Liver (tissue), 9 donors: ENCODE measurements around the gene CCDC116. TPM values are rescaled to one million over a fixed set of nuclear protein-coding genes. Genes with fewer than 3 reads are reported as not detected.

ENCODE experiments used
- DNase-seq: peaks from one replicate; pipeline ENCODE4 v3.0.0-alpha.2; 2017; ENCODE audit warnings: low spot score
- H3K27ac ChIP-seq, 2 donors: one replicate each; pipeline ENCODE4 v1.7.0; 2013; ENCODE audit warnings: inconsistent platforms in 2 of 2, low read length in 2 of 2, control low read depth in 1 of 2, low read depth in 1 of 2, mild to moderate bottlenecking in 1 of 2
- H3K27me3 ChIP-seq, 4 donors: one replicate each; pipeline versions ENCODE4 v1.6.1 to v1.7.0; 2013; ENCODE audit warnings: low read length in 3 of 4, inconsistent platforms in 1 of 4, mild to moderate bottlenecking in 1 of 4, moderate library complexity in 1 of 4; ENCODE audit not compliant: control insufficient read depth in 4 of 4, insufficient read depth in 4 of 4
- H3K36me3 ChIP-seq, 4 donors: one replicate each; pipeline versions ENCODE4 v1.6.1 to v1.7.0; 2013; ENCODE audit warnings: low read length in 3 of 4, mild to moderate bottlenecking in 3 of 4, low read depth in 1 of 4, moderate library complexity in 1 of 4; ENCODE audit not compliant: control insufficient read depth in 4 of 4, insufficient read depth in 3 of 4
- H3K4me1 ChIP-seq, 4 donors: one replicate each; pipeline versions ENCODE4 v1.6.1 to v1.7.0; 2013; ENCODE audit warnings: low read length in 3 of 4, mild to moderate bottlenecking in 3 of 4, moderate library complexity in 1 of 4; ENCODE audit not compliant: control insufficient read depth in 4 of 4, insufficient read depth in 4 of 4
- H3K4me3 ChIP-seq, 3 donors: one replicate each; pipeline versions ENCODE4 v1.6.1 to v1.7.0; 2013; ENCODE audit warnings: low read length in 3 of 3, control low read depth in 1 of 3, low read depth in 1 of 3, mild to moderate bottlenecking in 1 of 3
- H3K9ac ChIP-seq, 2 donors: one replicate each; pipeline ENCODE4 v1.7.0; 2013; ENCODE audit warnings: low read length in 2 of 2, mild to moderate bottlenecking in 2 of 2, moderate library complexity in 2 of 2, control low read depth in 1 of 2, low read depth in 1 of 2
- H3K9me3 ChIP-seq, 4 donors: one replicate each; pipeline versions ENCODE4 v1.6.1 to v1.7.0; 2013; ENCODE audit warnings: low read length in 3 of 4; ENCODE audit not compliant: control insufficient read depth in 4 of 4
- EGR1 ChIP-seq, 2 donors: IDR thresholded peaks; 2 replicates each; pipeline ENCODE4 v1.6.1; 2016 to 2018; ENCODE audit warnings: antibody characterized with exemption in 2 of 2, low read depth in 2 of 2
- FOXA1 ChIP-seq: IDR thresholded peaks from 2 replicates; pipeline ENCODE4 v1.6.1; 2016; ENCODE audit warnings: antibody characterized with exemption
- FOXA2 ChIP-seq: IDR thresholded peaks from 2 replicates; pipeline ENCODE4 v1.6.1; 2016; ENCODE audit warnings: antibody characterized with exemption
- GABPA ChIP-seq, 2 donors: IDR thresholded peaks in 1 of 2; conservative IDR thresholded peaks in 1 of 2; 2 replicates each; pipeline ENCODE4 v1.6.1; 2016; ENCODE audit warnings: antibody characterized with exemption in 2 of 2, mild to moderate bottlenecking in 1 of 2, moderate library complexity in 1 of 2
- HNF4G ChIP-seq: IDR thresholded peaks from 2 replicates; pipeline ENCODE4 v1.6.1; 2016; ENCODE audit warnings: antibody characterized with exemption
- JUND ChIP-seq, 2 donors: IDR thresholded peaks; 2 replicates each; pipeline ENCODE4 v1.6.1; 2016; ENCODE audit warnings: antibody characterized with exemption in 2 of 2
- NR2F2 ChIP-seq: IDR thresholded peaks from 2 replicates; pipeline ENCODE4 v1.6.1; 2016; ENCODE audit warnings: antibody characterized with exemption
- RAD21 ChIP-seq, 2 donors: IDR thresholded peaks; 2 replicates each; pipeline ENCODE4 v1.6.1; 2016; ENCODE audit warnings: antibody characterized with exemption in 2 of 2, mild to moderate bottlenecking in 2 of 2
- RXRA ChIP-seq, 2 donors: IDR thresholded peaks; 2 replicates each; pipeline ENCODE4 v1.6.1; 2017 to 2018; ENCODE audit warnings: antibody characterized with exemption in 2 of 2, mild to moderate bottlenecking in 1 of 2
- SP1 ChIP-seq: IDR thresholded peaks from 2 replicates; pipeline ENCODE4 v1.6.1; 2018; ENCODE audit warnings: antibody characterized with exemption, mild to moderate bottlenecking
- TAF1 ChIP-seq: conservative IDR thresholded peaks from 2 replicates; pipeline ENCODE4 v1.6.1; 2016; ENCODE audit warnings: antibody characterized with exemption, mild to moderate bottlenecking
- YY1 ChIP-seq: IDR thresholded peaks from 2 replicates; pipeline ENCODE4 v1.6.1; 2016; ENCODE audit warnings: antibody characterized with exemption, mild to moderate bottlenecking
- WGBS: extraction: QIAGEN DNeasy Blood & Tissue Kit; methylation state at CpG from one replicate; pipeline ENCODE4 v1.1.7; 2013; 5-methylcytosine and 5-hydroxymethylcytosine counted together
- polyA plus RNA-seq, 2 donors: library from polyadenylated mRNA; stranded (reverse) in 1 of 2; unstranded in 1 of 2; fragments of 200-250 nt in 1 of 2; fragments of >200 nt in 1 of 2; fragmentation: Nextera tagmentation in 1 of 2; extraction: Ambion mirVana in 1 of 2; gene quantifications; one replicate each; pipeline versions ENCODE4 v1.2.1 to v1.2.3, GENCODE V29; 2013 to 2015
- total RNA-seq, 2 donors: library from RNA; depleted of rRNA; stranded (reverse); fragments of >200 nt; gene quantifications; one replicate each; pipeline ENCODE4 v1.2.3, GENCODE V29; 2014
- TF ChIP-seq, protein P1 (sequence below): fragments of 150-350 bp; IDR thresholded peaks from 2 replicates; pipeline ENCODE4 v1.5.1; 2017; ENCODE audit warnings: improper control_type of control experiment, low read depth, low read length; ENCODE audit not compliant: missing input control
- TF ChIP-seq, protein P2 (sequence below): IDR thresholded peaks from 2 replicates; pipeline ENCODE4 v1.6.1; 2016; ENCODE audit warnings: antibody characterized with exemption
- TF ChIP-seq, protein P3 (sequence below): IDR thresholded peaks from 2 replicates; pipeline ENCODE4 v1.6.1; 2016; ENCODE audit warnings: antibody characterized with exemption, mild to moderate bottlenecking
- TF ChIP-seq, protein P4 (sequence below): IDR thresholded peaks from 2 replicates; pipeline ENCODE4 v1.6.1; 2016; ENCODE audit warnings: antibody characterized with exemption
- TF ChIP-seq, protein P5 (sequence below): IDR thresholded peaks from 2 replicates; pipeline ENCODE4 v1.6.1; 2016; ENCODE audit warnings: antibody characterized with exemption
- donor health status: healthy.
- donor health status: healthy.
- donor health status: healthy.
- donor health status: healthy.
- donor health status: healthy.

The CCDC116 gene
- total and polyA plus RNA-seq, 4 donors = 0.05 to 0.08 (median 0.05) TPM; not detected in 1

DNA sequence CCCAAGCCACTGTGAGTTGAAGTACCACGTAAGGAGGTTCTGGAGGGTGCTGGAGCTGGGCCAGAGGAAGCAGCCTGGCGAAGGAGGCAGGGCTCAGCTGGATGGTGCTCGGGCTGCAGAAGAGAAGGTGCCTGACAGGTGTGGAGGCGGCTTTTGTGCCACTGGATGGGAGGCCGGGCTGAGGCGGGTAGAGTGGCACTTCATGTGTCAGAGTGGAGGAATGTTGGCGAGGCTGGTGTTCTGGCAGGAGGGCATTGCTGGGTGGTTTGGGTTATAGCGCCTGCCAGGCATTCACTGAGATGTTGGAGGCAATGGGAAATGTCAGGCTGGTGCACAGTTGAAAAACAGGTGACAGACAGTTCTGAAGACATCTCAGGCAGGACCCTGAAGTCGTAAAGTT is 40.9 kb upstream of the CCDC116 start (continued):
- TF ChIP-seq FOXA2 (no peak), HNF4G (no peak), YY1 (no peak), RAD21 (IDR thresholded peaks at IDR 0.05) (no peak), EGR1 (IDR thresholded peaks at IDR 0.05; ENCODE audit: low read depth in 2 of 2) (no peak), SP1 (no peak), JUND (IDR thresholded peaks at IDR 0.05) (no peak)
- TF ChIP-seq, protein P1, sequence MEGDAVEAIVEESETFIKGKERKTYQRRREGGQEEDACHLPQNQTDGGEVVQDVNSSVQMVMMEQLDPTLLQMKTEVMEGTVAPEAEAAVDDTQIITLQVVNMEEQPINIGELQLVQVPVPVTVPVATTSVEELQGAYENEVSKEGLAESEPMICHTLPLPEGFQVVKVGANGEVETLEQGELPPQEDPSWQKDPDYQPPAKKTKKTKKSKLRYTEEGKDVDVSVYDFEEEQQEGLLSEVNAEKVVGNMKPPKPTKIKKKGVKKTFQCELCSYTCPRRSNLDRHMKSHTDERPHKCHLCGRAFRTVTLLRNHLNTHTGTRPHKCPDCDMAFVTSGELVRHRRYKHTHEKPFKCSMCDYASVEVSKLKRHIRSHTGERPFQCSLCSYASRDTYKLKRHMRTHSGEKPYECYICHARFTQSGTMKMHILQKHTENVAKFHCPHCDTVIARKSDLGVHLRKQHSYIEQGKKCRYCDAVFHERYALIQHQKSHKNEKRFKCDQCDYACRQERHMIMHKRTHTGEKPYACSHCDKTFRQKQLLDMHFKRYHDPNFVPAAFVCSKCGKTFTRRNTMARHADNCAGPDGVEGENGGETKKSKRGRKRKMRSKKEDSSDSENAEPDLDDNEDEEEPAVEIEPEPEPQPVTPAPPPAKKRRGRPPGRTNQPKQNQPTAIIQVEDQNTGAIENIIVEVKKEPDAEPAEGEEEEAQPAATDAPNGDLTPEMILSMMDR = no peak

DNA sequence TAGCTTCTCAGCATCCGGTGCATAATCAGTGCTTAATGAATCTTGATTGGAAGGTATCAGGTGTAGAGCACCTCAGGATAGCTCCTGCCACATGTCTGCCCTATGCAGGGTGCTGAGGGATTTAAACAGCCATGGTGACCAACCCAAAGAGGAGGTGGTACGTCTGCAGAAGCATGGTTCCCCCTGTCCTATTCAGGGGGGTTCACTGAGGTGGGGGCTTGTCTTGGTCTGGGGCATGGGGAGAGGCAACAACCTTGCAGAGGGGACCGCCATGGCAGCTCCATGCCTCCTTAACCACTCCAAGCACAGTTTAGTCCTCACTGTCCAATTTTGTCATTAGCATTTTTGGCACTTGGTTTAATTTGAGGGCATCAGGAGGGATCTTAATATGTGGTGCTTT is 40.1 kb upstream of the CCDC116 start:
- Histone ChIP-seq H3K27me3 (no peaks in the 10 kb centered on the region), H3K4me3 (no peak overlapping the region), H3K4me1 (peaks cover 0 to 7% (median 1%) of the 10 kb centered on the region in 4 donors), H3K27ac (no peak overlapping the region), H3K36me3 (peaks cover 0 to 30% (median 22%) of the 10 kb centered on the region in 4 donors), H3K9ac (no peak overlapping the region), H3K9me3 (no peaks in the 10 kb centered on the region)
- no peak for DNase-seq
- TF ChIP-seq, protein P2, sequence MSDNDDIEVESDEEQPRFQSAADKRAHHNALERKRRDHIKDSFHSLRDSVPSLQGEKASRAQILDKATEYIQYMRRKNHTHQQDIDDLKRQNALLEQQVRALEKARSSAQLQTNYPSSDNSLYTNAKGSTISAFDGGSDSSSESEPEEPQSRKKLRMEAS = no peak
- no peak for TF ChIP-seq RAD21 (IDR thresholded peaks at IDR 0.05)
- TF ChIP-seq, protein P3, sequence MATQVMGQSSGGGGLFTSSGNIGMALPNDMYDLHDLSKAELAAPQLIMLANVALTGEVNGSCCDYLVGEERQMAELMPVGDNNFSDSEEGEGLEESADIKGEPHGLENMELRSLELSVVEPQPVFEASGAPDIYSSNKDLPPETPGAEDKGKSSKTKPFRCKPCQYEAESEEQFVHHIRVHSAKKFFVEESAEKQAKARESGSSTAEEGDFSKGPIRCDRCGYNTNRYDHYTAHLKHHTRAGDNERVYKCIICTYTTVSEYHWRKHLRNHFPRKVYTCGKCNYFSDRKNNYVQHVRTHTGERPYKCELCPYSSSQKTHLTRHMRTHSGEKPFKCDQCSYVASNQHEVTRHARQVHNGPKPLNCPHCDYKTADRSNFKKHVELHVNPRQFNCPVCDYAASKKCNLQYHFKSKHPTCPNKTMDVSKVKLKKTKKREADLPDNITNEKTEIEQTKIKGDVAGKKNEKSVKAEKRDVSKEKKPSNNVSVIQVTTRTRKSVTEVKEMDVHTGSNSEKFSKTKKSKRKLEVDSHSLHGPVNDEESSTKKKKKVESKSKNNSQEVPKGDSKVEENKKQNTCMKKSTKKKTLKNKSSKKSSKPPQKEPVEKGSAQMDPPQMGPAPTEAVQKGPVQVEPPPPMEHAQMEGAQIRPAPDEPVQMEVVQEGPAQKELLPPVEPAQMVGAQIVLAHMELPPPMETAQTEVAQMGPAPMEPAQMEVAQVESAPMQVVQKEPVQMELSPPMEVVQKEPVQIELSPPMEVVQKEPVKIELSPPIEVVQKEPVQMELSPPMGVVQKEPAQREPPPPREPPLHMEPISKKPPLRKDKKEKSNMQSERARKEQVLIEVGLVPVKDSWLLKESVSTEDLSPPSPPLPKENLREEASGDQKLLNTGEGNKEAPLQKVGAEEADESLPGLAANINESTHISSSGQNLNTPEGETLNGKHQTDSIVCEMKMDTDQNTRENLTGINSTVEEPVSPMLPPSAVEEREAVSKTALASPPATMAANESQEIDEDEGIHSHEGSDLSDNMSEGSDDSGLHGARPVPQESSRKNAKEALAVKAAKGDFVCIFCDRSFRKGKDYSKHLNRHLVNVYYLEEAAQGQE = no peak
- no peak for TF ChIP-seq EGR1 (IDR thresholded peaks at IDR 0.05; ENCODE audit: low read depth in 2 of 2)
- WGBS = 96% methylated on average over 3 of the region's 3 CpGs

DNA sequence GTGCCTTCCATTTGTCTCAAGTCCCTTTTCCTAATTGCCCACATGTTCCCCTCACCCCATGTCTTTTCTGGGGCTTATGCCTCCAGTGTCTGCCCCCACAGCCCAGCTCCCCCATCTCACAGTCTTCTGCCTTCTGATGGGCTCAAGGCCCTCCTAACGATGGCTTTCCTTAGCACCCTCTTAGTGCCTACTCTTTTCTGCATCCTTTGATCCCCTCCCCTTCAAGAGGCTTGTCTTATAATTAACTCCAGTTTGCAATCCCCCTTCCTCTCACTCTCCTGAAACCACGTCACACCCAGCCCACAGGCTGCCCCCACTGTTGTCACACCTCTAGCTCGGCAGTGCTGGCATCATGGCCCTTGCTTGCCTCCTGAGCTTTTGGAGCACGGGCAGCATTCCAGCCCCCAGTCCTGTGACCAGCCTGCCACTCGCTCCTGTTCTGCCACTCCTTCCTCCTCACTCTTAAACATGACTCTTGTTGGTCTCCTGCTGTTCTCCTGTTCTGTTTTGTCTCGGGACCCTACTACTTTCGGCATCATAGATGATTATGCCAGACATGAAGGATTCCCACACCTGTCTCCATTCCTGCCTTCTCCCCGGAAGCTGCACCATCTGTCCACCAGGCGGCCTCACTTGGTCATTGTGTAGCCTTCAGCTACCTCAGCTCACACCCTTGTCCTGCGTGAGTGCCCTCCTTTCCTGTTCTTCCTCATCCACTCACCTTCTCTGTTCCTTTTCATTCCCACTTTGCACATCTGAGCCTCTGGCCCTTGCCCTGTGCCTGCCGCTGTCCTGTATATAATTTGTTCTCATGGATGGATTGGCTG is 38.9 kb upstream of the CCDC116 start:
- Histone ChIP-seq H3K9ac (no peak overlapping the region), H3K4me3 (no peak overlapping the region), H3K9me3 (no peaks in the 10 kb centered on the region), H3K27ac (no peak overlapping the region), H3K27me3 (no peaks in the 10 kb centered on the region), H3K4me1 (peaks cover 0 to 5% (median 1%) of the 10 kb centered on the region in 4 donors), H3K36me3 (peaks cover 0 to 30% (median 22%) of the 10 kb centered on the region in 4 donors)
- WGBS = 88% methylated on average over 11 of the region's 11 CpGs
- DNase-seq = no peak
- TF ChIP-seq RXRA (IDR thresholded peaks at IDR 0.05) (no peak), HNF4G (no peak), EGR1 (IDR thresholded peaks at IDR 0.05; ENCODE audit: low read depth in 2 of 2) (no peak), NR2F2 (no peak), FOXA1 (no peak), YY1 (no peak), TAF1 (no peak), JUND (IDR thresholded peaks at IDR 0.05) (no peak), RAD21 (IDR thresholded peaks at IDR 0.05) (no peak), SP1 (no peak), GABPA (IDR thresholded peaks at IDR 0.05 in 1 of 2, conservative IDR thresholded peaks at IDR 0.05 in 1 of 2) (no peak)
- TF ChIP-seq, protein P4, sequence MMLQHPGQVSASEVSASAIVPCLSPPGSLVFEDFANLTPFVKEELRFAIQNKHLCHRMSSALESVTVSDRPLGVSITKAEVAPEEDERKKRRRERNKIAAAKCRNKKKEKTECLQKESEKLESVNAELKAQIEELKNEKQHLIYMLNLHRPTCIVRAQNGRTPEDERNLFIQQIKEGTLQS = no peak
- TF ChIP-seq, protein P5, sequence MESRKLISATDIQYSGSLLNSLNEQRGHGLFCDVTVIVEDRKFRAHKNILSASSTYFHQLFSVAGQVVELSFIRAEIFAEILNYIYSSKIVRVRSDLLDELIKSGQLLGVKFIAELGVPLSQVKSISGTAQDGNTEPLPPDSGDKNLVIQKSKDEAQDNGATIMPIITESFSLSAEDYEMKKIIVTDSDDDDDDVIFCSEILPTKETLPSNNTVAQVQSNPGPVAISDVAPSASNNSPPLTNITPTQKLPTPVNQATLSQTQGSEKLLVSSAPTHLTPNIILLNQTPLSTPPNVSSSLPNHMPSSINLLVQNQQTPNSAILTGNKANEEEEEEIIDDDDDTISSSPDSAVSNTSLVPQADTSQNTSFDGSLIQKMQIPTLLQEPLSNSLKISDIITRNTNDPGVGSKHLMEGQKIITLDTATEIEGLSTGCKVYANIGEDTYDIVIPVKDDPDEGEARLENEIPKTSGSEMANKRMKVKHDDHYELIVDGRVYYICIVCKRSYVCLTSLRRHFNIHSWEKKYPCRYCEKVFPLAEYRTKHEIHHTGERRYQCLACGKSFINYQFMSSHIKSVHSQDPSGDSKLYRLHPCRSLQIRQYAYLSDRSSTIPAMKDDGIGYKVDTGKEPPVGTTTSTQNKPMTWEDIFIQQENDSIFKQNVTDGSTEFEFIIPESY = no peak
- TF ChIP-seq, protein P2 = no peak
- TF ChIP-seq, protein P3 = no peak
